ENCODE data around the gene AGTR1.
A peak's percentile ranks its signal among the peaks of the same experiment; 100 is the strongest.
"Not testable (repeated sequence)": the region's sequence is repeated elsewhere in the genome, so short reads cannot be mapped to it uniquely, and the experiment has no call there.

The AGTR1 gene

DNA sequence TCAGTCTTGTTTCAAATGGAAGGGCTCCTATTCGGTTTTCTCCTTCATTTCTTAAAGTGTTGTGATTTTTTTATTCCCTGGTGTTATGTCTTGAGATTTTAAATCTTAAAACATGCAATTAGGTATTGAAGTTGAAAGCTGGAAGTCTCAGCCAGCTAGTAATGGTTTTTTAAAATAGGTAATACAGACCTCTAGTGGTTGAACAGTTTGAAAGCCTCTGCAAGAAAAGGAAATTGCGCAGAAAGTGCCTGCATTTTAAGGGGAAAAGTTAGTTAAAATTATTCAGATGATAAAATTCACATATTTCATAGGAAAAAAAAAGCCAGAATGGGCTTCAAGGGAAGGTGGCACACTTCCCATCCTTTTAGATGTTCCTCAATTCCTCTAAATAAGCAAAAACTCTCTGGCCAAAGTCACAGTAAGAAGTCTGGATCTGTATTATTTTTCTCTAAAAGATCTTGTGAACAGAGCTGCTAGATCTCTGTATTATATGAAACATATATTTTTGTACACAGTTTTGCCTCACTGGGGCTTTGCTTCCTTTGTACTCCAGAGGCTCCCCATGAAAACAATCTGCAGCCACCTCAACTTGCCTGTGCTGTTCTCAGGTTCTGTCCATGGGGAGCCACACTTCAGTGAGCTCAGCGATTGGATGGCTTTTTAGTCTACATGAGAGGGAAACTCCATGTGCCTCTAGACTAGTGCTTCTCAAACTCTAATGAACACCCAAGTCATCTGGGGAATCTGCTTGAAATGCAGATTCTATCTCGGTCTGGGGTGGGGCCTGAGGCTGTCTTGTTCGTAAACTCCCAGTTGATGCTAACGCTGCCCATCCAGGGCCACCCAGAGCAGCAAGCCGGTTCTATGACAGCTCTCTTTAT is 21.5 kb downstream of the AGTR1 start:
- DNase-seq (ENCODE audit: low spot score), result peak; percentile 38

DNA sequence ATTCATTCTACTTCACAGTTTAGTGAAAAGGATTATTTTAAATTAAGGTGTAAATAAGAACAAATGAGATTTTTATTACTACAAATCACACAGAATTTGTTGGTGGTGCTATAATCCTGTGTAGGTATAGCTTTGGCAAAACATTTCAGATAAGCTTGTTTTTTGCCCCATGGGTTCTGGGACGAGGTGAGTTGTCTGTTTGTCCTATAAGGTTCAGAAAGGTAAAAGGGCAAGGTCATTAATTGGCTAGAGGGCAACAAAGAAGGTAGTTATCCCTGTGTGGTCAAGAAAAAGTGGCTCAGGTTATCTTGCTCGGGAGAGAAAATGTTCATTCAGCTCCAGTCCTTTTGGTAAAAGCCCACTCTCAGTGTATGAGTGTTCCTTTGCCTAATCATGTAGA is 23.2 kb downstream of the AGTR1 start:
- no peak for DNase-seq (ENCODE audit: low spot score)

DNA sequence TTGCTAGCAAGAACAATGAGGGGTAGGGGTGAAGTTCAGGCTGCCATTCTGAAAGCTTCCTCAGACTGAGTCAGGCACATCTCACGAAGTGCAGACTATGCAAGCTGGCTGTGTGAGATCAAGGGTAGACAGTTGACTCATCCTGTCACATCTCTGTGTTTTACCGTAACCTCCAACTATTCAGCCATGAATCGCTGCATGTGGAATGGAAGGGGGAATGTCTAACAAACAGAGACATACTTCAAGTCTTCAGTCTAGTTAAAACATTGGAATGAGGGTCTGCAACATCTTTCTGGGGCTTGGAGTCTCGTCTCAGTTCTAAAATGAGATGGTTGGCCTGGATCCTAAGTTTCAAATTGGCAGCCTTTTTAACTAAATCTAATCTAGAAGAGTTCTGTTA is 25.9 kb downstream of the AGTR1 start:
- peak; percentile 83 for DNase-seq (ENCODE audit: low spot score)

DNA sequence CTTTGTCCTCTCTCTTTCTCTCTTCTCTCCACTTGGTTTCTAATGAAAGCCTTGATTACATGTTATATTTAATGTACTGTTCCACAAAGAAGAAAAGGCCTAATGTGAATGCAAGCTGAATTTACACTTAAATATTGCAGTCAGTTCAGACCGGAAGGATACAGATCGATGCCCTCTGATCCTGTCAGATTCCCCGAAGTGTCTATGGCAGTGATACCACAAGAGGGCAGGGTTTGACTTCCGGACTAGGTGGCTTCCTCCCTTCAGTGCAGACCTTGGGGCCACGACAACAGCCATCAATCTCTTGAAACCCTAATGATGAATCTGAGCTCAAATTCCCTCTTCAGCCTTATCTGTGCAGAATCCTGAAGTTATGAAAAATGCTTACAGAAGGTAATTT is 29.5 kb downstream of the AGTR1 start:
- peak; percentile 37 for DNase-seq (ENCODE audit: low spot score)

DNA sequence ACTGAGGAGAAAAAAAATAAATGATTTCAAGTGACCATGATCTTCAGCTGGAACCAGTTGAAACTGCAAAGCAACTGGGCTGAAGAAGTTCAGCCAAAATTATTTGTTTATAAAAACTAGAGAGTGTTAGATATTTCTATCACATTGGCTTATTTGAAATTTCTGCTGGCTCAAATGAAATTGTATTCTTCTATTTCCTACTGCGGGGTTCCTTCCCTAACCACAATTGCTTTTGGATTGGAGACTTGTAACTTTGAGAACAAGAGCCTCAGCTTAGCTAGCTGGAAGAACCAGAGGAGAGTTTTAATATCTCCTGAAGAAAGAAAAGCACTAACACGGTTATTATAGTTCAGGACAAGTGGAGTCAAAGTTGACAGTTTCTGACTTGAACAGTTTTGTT is 31.1 kb downstream of the AGTR1 start:
- no peak for DNase-seq (ENCODE audit: low spot score)

DNA sequence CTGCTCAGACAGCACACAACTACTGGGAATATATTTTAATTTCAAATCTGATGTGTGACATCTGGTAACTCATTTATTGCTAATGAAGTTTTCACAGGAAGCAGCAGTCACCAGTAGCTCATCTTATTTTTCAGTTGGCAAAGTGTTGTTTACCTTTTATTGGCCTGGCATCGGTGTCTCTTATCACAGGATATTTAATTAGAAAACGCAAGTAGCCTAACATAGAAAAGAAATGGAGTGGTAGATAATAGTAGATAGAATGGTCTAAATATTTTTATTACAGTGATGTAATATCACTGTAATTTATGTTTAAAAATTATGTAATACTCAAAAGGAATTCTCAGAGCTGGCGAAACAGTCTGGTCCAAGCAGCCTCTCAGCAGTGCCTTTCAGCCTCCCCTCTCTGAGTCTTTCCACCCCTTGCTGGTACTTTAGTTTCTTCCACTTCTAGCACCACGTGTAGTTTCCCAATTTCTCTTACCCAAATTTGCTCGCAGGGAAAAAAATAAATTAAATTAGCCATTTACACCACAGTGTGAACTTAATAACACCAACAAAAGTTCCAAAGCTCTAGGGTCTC is 31.9 kb downstream of the AGTR1 start:
- DNase-seq (ENCODE audit: low spot score), result no peak

DNA sequence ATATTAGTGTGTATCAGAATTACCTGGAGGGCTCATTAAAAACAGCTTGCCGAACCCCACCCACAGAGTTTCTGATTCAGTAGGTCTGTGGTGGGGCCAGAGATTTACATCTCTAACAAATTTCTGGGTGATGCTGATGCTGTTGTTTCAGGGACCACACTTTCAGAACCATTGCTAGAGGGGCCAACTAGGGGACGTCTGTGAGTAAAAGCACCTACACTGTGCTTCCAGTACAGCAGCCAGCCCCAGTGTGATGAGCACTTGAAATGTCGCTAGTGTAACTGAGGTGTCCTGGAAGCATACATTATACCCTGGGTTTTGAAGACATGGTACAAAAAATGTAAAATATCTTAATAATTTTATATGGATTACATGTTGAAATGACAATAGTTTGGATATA is 33.0 kb downstream of the AGTR1 start:
- no peak for DNase-seq (ENCODE audit: low spot score)

DNA sequence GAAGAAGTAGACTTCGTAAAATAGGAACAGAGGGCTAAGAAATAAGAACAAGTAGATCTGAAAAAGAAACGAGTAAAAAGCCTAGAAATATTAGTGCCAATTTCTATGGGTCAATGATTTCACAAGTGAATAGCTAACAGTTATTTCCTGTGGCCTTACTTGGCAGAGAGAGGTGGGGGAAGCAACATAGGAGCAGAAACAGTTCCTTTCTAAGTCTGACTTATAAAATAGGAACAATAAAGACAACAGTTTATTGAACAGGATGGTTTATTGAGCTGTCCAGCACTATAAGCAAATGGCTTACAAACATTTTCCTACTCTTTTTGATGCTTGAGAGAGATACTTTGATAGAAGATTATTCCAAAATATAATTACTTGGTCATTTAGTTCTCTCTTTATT is 37.9 kb downstream of the AGTR1 start:
- no peak for DNase-seq (ENCODE audit: low spot score)

DNA sequence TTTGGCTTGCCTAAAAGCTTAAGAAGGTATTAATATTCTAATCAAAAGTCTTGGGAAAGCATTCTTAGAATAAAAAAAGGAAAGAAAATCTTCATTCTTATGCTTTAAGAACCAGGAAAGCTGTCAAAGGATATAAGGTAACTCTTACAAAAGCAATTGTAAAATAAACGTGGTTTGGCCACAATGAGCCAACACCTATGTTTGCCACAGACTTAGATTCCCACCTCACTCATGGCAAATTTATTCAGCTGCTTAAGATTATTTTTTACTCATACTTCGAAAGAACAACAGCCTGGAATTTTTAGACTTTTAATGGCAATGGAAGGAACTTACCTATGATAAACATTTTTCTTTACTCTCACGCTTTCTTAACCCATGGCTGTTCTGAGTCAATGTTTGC is 38.4 kb downstream of the AGTR1 start:
- no peak for DNase-seq (ENCODE audit: low spot score)

DNA sequence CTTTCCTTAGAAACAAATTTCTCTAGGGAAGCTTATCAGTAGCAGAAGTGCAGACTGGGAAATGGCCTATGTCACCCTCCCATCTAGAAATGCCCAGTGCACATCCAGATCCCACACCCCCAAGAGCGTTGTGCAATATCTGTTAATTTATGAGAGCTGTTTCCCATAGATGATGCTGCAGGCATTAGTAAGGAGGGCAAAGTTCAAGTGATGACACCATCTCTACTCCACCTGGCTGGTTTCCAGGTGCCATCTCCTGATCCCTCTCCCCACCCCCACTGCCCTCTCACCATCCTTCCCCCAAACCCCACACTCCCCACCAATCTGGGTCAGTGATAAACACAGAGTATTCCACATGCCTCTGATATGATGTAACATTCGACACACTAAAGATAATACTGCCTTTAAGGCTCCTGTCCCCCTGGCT is 39.4 kb downstream of the AGTR1 start:
- DNase-seq (ENCODE audit: low spot score), result no peak

DNA sequence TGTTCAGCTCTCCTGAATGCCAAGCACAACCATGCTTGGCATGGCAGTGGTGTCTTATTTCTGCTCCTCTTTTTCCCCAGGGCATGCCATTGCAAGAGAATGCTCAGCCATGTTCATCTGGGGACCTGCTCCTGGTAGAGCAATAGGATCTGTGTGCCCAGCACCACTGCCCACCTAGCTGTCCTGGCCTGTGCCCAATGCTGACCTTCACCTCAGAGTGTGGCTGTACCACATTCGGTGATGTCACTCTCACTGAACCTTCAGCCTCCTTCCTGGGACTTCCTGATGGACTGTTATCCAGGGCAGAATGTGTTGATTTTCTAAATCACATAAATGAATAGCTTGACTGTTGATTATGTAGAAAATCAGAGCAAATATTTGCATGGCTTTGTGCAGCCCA is 42.0 kb downstream of the AGTR1 start:
- DNase-seq (ENCODE audit: low spot score), result no peak

DNA sequence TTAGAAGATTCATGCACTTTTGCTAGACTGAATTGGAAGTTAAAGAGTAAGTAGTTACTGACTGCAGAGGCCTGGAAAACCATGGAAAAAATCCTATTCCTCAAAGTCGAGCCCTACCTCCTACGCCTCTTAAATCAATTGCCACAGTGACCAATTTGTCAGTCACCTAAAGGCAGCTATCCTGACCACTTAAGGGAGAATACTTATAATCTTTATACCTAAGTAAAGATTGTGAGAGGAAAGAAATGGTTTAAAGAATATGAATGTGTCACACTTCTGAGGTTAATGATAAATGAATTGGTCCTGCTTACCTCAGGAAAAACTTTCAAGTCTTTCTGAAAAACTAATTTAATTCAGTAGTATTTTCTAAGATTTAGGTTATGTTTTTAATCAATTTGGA is 42.6 kb downstream of the AGTR1 start:
- DNase-seq (ENCODE audit: low spot score), result no peak

DNA sequence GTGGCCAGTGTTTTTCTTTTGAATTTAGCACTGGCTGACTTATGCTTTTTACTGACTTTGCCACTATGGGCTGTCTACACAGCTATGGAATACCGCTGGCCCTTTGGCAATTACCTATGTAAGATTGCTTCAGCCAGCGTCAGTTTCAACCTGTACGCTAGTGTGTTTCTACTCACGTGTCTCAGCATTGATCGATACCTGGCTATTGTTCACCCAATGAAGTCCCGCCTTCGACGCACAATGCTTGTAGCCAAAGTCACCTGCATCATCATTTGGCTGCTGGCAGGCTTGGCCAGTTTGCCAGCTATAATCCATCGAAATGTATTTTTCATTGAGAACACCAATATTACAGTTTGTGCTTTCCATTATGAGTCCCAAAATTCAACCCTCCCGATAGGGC is 43.5 kb downstream of the AGTR1 start:
- no peak for DNase-seq (ENCODE audit: low spot score)

DNA sequence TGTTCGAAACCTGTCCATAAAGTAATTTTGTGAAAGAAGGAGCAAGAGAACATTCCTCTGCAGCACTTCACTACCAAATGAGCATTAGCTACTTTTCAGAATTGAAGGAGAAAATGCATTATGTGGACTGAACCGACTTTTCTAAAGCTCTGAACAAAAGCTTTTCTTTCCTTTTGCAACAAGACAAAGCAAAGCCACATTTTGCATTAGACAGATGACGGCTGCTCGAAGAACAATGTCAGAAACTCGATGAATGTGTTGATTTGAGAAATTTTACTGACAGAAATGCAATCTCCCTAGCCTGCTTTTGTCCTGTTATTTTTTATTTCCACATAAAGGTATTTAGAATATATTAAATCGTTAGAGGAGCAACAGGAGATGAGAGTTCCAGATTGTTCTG is 44.4 kb downstream of the AGTR1 start:
- DNase-seq (ENCODE audit: low spot score), result no peak

DNA sequence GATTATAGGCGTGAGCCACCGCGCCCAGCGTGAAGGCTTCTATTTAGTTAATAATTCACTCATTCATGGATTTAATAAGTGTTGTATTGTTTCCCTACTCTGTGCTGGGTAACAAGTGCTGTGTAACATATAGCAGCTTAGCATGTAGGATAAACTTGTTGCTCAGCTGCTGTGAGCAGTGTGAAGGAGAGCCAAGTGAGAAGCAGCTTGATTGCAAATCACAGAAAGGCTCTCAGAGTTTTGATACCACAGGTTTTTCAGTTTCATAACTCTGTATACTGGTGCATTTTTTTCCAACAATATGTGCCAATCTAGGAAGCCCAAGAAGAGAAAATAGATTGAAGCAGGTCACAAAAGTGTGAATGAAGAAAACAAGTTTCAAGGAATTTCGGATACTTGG is 48.4 kb downstream of the AGTR1 start:
- DNase-seq (ENCODE audit: low spot score), result no peak

DNA sequence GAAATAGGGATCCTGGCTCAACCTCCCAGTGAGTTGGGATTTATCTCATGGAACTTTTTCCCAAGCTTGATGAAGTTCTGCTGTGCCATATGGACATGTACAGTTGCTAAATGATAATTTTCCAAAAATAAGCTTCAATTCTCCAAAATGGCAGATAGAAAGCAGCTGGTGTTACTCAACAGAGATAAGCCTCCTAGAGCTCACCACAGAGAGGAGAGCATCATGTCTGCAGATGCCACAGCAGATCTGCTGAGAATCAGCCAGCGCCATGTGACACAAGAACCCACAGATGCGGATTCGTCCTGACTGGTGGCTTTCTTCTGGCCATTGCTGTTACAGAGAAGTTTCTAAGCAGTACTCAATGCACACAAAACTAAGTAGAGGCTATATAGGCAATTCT is 50.6 kb downstream of the AGTR1 start:
- no peak for DNase-seq (ENCODE audit: low spot score)

DNA sequence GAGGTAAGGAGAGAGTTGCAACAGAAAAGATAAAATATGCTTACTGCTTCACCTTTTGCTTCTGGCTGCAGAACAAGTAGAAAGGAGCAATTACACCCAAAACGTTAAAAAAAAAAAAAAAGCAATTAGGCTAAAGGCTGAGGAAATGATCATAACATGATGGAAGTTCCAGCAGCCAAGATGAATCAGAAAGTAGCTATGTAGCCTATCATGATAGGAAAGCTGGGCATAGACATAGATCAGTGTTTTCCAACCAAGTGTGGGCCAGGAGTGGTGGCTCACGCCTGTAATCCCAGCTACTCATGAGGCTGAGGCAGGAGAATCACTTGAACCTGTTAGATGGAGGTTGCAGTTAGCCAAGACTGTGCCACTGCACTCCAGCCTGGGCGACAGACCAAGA is 52.6 kb downstream of the AGTR1 start:
- no peak for DNase-seq (ENCODE audit: low spot score)

DNA sequence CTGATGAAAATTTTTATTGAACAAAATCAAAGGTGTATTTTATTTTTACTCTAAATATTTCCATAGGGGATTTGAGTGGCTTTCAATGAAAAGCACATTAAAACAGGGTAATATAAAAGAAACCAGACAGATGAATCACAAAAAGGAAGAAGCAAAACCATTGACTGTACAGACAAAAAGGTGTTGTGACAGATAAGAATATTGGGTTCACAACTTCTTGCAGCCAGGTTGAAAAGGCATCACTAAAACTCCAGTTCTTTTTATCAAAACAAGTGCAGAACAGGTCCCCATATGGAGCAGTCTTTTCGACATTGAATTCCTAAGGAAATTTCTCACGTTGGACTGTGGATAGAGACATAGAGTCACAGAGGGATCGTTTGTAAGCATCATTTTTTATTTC is 53.8 kb downstream of the AGTR1 start:
- DNase-seq (ENCODE audit: low spot score), result no peak

DNA sequence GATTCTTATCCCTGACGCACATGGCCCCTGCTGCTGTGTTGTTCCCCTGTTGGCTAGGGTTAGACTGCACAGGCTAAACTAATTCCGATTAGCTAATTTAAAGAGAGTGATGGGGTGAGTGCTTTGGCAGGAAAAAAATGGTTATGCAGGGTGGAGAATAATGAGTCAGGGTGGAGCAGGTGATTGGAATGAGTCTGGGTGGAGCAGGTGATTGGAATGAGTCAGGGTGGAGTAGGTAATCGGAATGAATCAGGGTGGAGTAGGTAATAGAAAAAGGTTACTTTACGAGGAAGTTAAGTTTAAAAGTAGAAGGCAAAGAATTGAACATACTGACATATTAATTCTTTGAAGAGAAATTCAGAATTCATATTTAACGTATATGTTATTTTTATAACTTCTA is 55.7 kb downstream of the AGTR1 start:
- not testable (repeated sequence) for DNase-seq (ENCODE audit: low spot score)

DNA sequence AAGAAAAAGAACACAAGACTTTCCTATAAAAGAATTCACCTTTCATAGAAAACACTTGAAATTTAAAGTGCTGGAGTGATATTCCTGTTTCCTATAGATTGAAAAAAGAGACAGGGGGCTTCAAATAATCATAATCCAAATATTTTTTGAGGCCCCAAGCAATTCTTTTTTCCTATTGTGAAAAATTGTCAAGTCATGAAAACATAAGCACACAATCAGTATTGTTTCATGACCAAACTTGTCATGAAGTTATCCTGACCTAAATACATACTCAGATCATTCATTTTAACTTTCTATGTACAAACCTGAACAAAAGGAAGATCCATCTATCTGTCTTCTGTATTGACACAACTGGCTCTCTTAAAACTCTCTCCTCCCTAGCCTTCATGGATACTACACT is 57.9 kb downstream of the AGTR1 start:
- no peak for DNase-seq (ENCODE audit: low spot score)

DNA sequence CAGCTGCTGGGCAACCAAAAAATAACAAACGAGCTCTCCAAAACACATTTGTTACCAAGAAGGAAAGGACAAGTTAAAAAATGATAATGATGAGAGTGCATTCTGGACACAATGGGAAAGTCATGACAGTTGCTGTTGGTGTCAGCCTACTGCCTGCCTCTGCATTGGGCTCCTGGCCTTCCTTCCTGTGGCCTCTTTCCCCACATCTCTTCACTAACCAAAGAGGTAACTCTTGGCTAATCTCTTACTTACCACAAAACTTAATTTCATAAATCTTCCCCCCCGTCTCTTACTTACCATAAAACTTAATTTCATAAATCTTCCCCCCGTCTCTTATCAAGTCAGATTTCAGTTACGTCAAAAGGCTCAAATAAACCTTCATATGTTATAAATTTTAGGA is 58.6 kb downstream of the AGTR1 start:
- DNase-seq (ENCODE audit: low spot score), result no peak

DNA sequence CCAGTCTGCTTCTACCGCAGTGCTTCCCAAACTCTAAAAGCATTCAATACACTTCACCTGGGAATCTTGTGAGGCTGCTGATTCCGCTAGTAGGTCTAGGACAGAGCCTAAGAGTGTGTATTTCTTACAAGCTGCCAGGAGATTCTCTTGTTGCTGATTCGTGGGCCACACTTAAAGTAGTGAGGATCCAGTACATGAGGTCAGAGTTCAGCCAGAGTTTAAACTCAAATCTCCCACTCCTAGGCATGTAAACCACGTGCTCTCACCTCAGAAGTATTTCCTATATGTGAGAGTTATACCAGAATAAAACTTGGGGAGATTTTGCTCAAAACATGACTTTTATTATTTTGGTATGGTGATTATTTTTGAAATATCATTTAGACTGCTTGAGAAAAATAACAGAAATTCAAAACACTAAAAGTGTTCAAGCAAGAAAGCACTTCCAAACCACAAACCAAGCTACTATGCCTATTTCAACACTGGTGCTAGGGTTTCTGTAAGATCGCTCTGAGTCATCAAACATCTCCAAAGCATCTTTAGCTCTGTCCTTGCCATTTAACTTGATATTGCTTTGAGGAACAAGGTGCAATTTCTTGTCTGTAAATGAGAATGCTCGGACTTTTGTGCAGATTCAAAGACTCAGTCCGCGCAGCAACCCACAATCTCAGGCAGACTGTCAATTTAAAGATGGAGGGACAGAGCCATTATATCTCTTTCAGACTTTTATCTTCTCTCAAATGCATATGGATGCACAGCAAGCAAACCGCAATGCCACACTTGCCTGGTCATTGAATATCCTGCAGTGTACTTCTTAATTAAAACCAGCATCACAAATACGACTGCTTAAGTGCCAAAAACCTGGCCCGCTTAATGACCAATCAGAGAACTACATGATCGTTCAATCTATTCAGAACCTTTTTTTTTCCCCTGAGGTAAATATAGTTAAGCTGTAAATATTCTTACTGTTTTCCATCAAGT is 59.8 kb downstream of the AGTR1 start:
- peak; percentile 82 for DNase-seq (ENCODE audit: low spot score)

Measured in AG08395 (cell line).